Stimulated activated CD8-positive, alpha-beta memory T cell treated with anti-CD3 and anti-CD28 coated beads, Interleukin-4, amount 100 ng/mL, for 1 hour (primary cell): ENCODE data around the gene DGKH.

Experiments used
- DNase-seq, 2 donors: peaks; one replicate each; pipeline ENCODE4 v3.0.0-alpha.2; 2020; ENCODE audit warnings: low read depth in 2 of 2, low spot score in 1 of 2

The DGKH gene

DNA sequence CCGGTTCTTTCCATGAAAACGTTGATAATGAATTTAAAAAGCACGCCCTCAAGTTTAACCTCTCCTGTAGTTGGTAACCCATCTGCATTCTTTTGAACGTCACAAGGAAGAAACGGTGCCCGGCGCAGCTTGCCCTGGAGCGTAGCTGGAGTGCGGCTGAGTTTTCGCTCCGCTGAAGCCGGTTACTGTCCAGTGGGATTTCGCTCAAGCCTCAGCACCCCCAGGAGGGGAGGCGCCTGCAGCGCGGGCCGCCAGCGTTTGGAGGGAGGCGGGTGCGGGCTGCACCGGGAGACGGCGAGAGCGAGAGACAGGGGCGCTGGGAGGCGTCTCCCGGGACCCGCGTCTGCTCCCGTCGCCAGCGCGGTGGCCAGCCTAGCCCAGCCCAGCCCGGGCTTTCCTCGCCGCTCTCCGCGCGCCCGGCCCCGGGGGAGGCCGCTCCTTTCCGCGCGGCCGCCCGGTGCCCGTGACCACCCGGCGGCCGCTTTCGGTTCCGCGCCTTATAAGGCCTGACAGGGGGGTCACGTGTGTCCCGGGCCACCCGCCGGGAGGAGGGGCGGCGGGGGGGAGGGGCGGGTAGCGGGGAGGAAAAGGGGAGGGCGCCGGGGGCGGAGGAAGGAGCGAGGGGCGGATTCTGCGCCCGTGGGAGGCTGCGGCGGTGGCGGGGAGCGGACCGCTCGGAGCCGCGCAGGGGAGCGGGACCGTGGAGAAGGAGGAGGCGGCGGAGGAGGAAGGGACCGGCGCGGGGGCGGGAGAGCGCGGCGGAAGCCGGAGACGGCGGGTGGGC, 8.3 kb upstream of the DGKH start:
- DNase-seq: peak; percentile 69 to 85

- DNase-seq: no peak
These were observed 7.8 kb upstream of the DGKH start for GRCh38 chr13:42040730-42041010.

DNA sequence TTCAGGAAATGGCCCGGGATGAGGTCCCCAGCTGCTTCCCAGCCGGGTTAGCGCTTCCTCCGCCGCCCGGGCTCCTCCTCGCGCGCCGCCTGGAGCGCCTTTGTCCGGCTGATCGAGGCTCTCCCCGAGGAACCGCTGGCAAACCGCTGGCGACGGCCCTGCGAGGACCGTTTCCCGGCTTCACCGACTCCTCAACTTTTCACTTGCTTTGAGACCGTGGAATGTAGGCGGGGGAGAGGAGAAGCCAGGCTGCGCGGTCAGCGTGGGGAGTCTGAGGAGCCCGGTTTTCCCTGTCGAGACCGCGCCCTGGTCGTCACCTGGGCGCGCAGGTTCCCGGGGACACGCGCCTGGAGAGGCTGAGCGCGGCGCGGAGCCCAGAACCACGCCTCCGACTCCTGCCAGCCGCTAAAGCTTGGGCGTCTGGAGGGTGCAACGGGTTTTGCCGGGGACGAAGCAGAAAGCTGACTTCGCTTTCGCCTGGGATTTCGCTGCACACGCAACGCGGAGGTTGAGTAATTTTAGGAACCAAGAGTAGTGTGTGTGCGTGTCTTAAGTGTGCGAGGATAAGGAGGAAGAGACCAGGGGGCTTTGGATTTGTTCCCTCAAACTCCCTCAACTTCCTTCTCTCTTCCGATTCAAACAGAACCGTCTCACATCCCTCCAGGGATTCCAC, 7.3 kb upstream of the DGKH start:
- no peak for DNase-seq

- no peak for DNase-seq
These were observed 6.8 kb upstream of the DGKH start for GRCh38 chr13:42041684-42042035.

DNA sequence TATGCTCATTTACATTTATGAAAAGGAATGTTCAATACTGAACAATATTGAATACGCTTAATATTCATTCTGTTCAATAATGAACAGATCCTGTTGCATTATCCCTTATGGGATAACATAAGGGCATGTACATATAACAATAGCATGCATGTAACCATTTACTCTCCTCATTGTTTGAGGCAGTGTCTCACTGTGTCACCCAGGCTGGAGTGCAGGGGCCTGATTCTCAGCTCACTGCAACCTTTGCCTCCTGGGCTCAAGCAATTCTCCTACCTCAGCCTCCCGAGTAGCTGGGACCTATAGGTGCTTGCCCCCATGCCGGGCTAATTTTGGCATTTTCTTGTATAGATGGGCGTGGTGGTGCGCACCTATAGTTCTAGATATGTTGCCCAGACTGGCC, 4.8 kb upstream of the DGKH start:
- DNase-seq: no peak

DNA sequence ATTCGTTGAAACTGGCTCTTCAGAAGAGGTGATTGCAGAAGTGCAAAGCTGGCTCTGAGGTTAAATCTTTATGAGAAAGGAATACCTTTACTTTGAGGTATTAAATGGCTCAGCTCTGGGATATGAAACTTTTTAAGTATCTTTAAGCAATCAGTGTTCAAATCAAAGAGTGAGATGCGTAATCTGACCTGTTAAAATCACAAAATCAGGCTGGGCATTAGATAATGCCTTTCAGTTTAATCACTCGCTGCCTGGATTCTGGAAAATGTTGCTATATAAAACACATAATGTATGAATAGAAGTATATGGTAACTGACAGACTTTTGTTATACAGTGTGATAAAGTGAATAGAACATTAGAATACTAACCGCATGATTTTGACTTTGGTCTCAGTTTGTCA, 2.0 kb upstream of the DGKH start:
- no peak for DNase-seq

- DNase-seq: no peak
These were observed 697 bp upstream of the DGKH start for GRCh38 chr13:42047561-42048341.

GRCh38 chr13:42048684-42049453, 421 bp downstream of the DGKH start:
- DNase-seq: peak in 1 of 2 donors; percentile 25

DNA sequence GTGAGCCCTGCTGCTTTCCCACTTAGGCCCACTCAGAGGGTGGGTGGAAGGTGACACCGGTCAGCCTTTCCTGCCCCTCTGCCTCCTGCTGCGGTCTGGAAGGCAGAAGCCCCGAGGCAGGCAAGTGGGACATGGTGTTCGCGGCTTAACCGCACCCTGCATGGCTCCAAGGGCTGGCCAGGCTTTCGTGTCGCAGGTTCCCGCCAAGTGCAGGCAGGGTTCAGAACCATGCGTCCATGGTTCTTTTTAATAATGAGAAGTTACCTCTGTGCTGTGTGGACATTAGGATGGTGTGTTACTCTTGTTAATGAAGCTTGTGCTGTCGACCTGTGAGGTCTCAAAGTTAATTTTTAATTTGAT, 986 bp downstream of the DGKH start:
- DNase-seq: no peak

GRCh38 chr13:42054798-42055499, 6.5 kb downstream of the DGKH start:
- no peak for DNase-seq

DNA sequence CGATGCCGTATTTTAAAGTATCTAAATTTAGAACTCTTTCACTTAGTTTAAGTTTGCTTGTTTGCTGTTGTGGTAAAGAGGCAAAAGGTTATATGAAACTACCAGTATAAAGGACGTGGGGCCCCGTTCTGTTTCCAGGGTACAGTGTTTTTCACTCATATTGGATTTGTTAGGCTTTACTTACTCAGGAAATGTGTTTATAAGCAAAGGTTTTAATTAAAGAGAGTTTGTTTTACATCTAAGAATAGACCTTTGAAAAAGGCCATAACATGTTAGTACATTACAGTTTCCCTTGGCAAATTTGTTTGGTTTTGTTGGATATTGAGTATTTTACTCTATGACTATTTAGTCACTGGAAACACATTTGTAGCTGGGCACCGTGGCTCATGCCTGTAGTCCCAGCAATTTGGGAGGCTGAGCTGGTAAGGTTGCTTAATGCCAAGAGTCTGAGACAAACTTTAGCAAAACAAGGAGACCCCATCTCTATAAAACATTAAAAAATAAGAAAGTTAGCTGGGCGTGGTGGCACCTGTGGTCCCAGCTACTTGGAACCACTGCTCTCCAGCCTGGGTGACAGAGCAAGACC, 7.1 kb downstream of the DGKH start:
- DNase-seq: no peak

DNA sequence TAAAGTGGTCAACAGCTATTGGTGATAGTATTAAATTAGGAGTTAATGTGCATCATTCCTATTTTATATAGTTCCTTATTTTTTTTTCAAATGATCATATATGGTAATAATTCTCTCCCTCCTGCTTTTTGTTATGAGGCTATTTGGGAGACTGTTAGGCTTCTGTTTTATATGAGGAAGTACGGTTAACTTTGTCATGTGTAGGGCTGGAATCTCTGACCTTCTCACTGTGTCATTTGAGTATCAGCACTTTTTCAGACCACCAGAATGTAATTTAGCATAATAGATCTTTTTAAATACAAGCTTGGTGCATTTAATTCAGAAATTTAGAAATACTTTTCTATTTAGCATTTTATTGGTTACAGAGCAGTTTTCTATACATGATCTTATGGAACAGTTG, 7.7 kb downstream of the DGKH start:
- no peak for DNase-seq

- DNase-seq: no peak
These were observed 8.1 kb downstream of the DGKH start for GRCh38 chr13:42056583-42056982.

DNA sequence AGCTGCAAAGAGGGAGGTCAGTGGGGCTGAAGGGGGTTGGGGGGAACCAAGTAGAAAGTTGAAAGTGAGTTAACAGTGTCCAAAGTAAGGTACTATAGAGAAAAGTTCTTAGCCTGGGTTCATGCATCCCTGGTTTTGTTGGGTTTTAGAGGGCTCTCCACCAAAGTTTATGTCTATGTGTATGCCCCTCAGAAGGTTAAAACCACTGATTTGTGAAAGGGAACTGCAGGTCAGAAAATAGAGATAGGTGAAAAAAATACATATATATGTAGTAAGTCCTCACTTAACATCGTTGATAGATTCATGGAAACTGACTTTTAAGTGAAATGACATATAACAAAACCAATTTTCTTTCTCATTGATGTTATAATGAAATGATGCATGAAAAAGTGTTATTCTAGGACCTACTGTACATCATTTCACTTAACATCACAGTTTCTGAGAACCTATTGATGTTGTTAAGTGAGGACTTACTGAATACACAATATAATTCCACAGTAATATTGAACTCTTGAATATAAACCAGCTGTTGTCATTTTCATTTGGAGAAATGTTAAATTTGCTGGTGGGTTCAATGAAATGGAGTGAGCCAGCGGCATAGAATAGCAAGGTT, 9.6 kb downstream of the DGKH start:
- DNase-seq: no peak

DNA sequence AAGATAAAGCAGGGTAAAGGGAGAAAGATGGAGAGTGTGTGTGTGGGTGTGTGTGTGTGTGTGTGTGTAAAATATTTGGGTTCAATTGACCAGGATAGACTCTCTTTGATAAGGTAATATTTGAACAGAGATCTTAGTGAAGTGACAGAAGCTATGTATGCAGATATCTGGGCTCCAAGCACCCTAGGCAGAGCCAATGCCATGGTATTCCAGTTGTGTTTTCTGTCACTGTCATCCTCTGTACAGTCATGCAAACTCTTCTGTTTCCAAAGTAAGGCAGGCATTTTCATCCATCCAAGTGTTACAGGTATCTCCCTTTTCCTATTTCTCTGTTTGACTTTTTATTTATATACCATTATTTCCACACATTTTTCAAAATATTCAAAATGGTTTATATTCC, 13.5 kb downstream of the DGKH start:
- DNase-seq: no peak

GRCh38 chr13:42063105-42063504, 14.7 kb downstream of the DGKH start:
- no peak for DNase-seq

- DNase-seq: no peak
These were observed 15.8 kb downstream of the DGKH start for GRCh38 chr13:42064259-42064658.

- no peak for DNase-seq
These were observed 16.5 kb downstream of the DGKH start for GRCh38 chr13:42064966-42065365.

GRCh38 chr13:42065414-42065813, 17.0 kb downstream of the DGKH start:
- DNase-seq: no peak

GRCh38 chr13:42066542-42066941, 18.1 kb downstream of the DGKH start:
- no peak for DNase-seq
